OCI-LY3 (cell line): ENCODE measurements around the gene ISG20L2.

Experiments
- H2AFZ ChIP-seq: fragments of 200-600, 300-600 bp; shearing (Covaris generic); 2 replicates; pipeline ENCODE4 v1.6.0; 2014; ENCODE audit warnings: antibody characterized with exemption, low read depth, low read length
- H3K27ac ChIP-seq: fragments of 200-600, 300-600 bp; sonication (generic); 2 replicates; pipeline ENCODE4 v1.5.1; 2014; ENCODE audit warnings: mild to moderate bottlenecking, low read length, moderate library complexity, mixed read lengths
- H3K27me3 ChIP-seq: fragments of 200-600, 300-600 bp; sonication (generic); 2 replicates; pipeline ENCODE4 v1.6.1; 2014; ENCODE audit warnings: low read depth, low read length, mixed read lengths
- H3K36me3 ChIP-seq: fragments of 200-600, 300-600 bp; sonication (generic); replicated peaks from 2 replicates; pipeline ENCODE3; 2014; ENCODE audit warnings: low read depth, low read length, mixed read lengths
- H3K4me1 ChIP-seq: fragments of 300-600, 200-600 bp; sonication (generic); 2 replicates; pipeline ENCODE4 v1.6.1; 2014; ENCODE audit warnings: low read length, mixed read lengths
- H3K4me2 ChIP-seq: fragments of 200-600, 300-600 bp; sonication (generic); 2 replicates; pipeline ENCODE4 v1.6.1; 2014; ENCODE audit warnings: low read length, mixed read lengths
- H3K4me3 ChIP-seq: fragments of 300-600, 200-600 bp; sonication (generic); 2 replicates; pipeline ENCODE4 v1.5.1; 2014; ENCODE audit warnings: antibody characterized with exemption, mild to moderate bottlenecking, low read length, moderate library complexity
- H3K79me2 ChIP-seq: fragments of 300-600, 200-600 bp; shearing (Covaris generic); 2 replicates; pipeline ENCODE4 v1.6.1; 2014; ENCODE audit warnings: mild to moderate bottlenecking, low read length, mixed read lengths
- H3K9ac ChIP-seq: fragments of 300-600, 200-600 bp; shearing (Covaris generic); 2 replicates; pipeline ENCODE4 v1.6.0; 2014; ENCODE audit warnings: mild to moderate bottlenecking, low read length, moderate library complexity
- H3K9me3 ChIP-seq: fragments of 200-600, 300-600 bp; shearing (Covaris generic); 2 replicates; pipeline ENCODE4 v1.6.1; 2014; ENCODE audit warnings: low read length, mixed read lengths; ENCODE audit not compliant: insufficient read depth
- H4K20me1 ChIP-seq: fragments of 200-600, 300-600 bp; sonication (generic); 2 replicates; pipeline ENCODE4 v1.6.1; 2016; ENCODE audit warnings: low read length, mixed read lengths; ENCODE audit not compliant: insufficient read depth
- CTCF ChIP-seq: fragments of 200-600, 300-600 bp; sonication (generic); IDR thresholded peaks from 2 replicates; pipeline ENCODE4 v1.5.1; 2014; ENCODE audit warnings: antibody characterized with exemption, low read length, low read depth
- EZH2phosphoT487 ChIP-seq: fragments of 200-600 bp; shearing (Covaris generic); IDR thresholded peaks from 2 replicates; pipeline ENCODE4 v1.6.1; 2018; ENCODE audit warnings: antibody characterized with exemption, mixed run types, low read depth

ISG20L2 gene

GRCh38 chr1:156709757-156710489, 18.6 kb downstream of the ISG20L2 start:
- Histone ChIP-seq H3K27ac (no peak overlapping the region), H3K4me3 (no peak overlapping the region), H3K9me3 (no peaks in the 10 kb centered on the region), H3K36me3 (no peaks in the 10 kb centered on the region), H3K4me2 (no peak overlapping the region), H3K4me1 (peaks cover 10% of the 10 kb centered on the region; the same call in 1 of the 2 replicates), H3K79me2 (no peaks in the 10 kb centered on the region), H3K27me3 (peaks cover 6% of the 10 kb centered on the region; the same call in 1 of the 2 replicates), H4K20me1 (no peaks in the 10 kb centered on the region), H3K9ac (no peak overlapping the region), H2AFZ (no peak overlapping the region)
- no peak for TF ChIP-seq CTCF
- TF ChIP-seq EZH2phosphoT487 = no peak

- H3K36me3 ChIP-seq = no peaks in the 10 kb centered on the region
- H3K9ac ChIP-seq = no peak overlapping the region
- no peak overlapping the region for H3K4me2 ChIP-seq
- no peak overlapping the region for H3K27ac ChIP-seq
- no peak overlapping the region for H2AFZ ChIP-seq
- H3K9me3 ChIP-seq = no peaks in the 10 kb centered on the region
- peaks cover 10% of the 10 kb centered on the region for H3K27me3 ChIP-seq
- H4K20me1 ChIP-seq = no peaks in the 10 kb centered on the region
- peaks cover 10% of the 10 kb centered on the region; the same call in 1 of the 2 replicates for H3K4me1 ChIP-seq
- H3K4me3 ChIP-seq = no peak overlapping the region
- no peak for TF ChIP-seq CTCF
- H3K79me2 ChIP-seq = no peaks in the 10 kb centered on the region
Measured at GRCh38 chr1:156709031-156709430, 19.5 kb downstream of the ISG20L2 start.

GRCh38 chr1:156708218-156708661, 20.3 kb downstream of the ISG20L2 start:
- TF ChIP-seq CTCF = no peak
- no peak for TF ChIP-seq EZH2phosphoT487
- Histone ChIP-seq H3K4me3 (no peak overlapping the region), H3K27me3 (peaks cover 18% of the 10 kb centered on the region), H4K20me1 (no peaks in the 10 kb centered on the region), H3K4me2 (no peak overlapping the region), H2AFZ (no peak overlapping the region), H3K36me3 (no peaks in the 10 kb centered on the region), H3K79me2 (no peaks in the 10 kb centered on the region), H3K27ac (no peak overlapping the region), H3K9ac (no peak overlapping the region), H3K4me1 (peaks cover 10% of the 10 kb centered on the region; the same call in 1 of the 2 replicates), H3K9me3 (no peaks in the 10 kb centered on the region)

- H3K4me1 ChIP-seq = peaks cover 10% of the 10 kb centered on the region; the same call in 1 of the 2 replicates
Measured at GRCh38 chr1:156707417-156708217, 20.9 kb downstream of the ISG20L2 start.

More at GRCh38 chr1:156707417-156708217, 20.9 kb downstream of the ISG20L2 start:
- Histone ChIP-seq H3K79me2 (no peaks in the 10 kb centered on the region), H3K9me3 (no peaks in the 10 kb centered on the region), H3K27ac (no peak overlapping the region), H3K4me3 (no peak overlapping the region), H4K20me1 (no peaks in the 10 kb centered on the region), H3K36me3 (no peaks in the 10 kb centered on the region), H3K4me2 (no peak overlapping the region), H3K27me3 (peaks cover 18% of the 10 kb centered on the region), H3K9ac (no peak overlapping the region), H2AFZ (no peak overlapping the region)
- TF ChIP-seq CTCF (no peak), EZH2phosphoT487 (no peak)
